GM12864 (cell line): Measurements from ENCODE around the gene MGMT.

Experiments
- DNase-seq: peaks from one replicate; pipeline ENCODE4 v3.0.0-alpha.2; 2011; ENCODE audit warnings: low read depth
- H3K4me3 ChIP-seq: 2 replicates; pipeline ENCODE4 v1.5.1; 2011; ENCODE audit warnings: mild to moderate bottlenecking, low read depth, low read length, control low read depth
- TF ChIP-seq, protein P1 (sequence below): IDR thresholded peaks from 2 replicates; pipeline ENCODE4 v1.5.1; 2011; ENCODE audit warnings: low read depth, mild to moderate bottlenecking, moderate library complexity, low read length, control low read depth, inconsistent platforms; ENCODE audit errors: missing control alignments

Gene MGMT

DNA sequence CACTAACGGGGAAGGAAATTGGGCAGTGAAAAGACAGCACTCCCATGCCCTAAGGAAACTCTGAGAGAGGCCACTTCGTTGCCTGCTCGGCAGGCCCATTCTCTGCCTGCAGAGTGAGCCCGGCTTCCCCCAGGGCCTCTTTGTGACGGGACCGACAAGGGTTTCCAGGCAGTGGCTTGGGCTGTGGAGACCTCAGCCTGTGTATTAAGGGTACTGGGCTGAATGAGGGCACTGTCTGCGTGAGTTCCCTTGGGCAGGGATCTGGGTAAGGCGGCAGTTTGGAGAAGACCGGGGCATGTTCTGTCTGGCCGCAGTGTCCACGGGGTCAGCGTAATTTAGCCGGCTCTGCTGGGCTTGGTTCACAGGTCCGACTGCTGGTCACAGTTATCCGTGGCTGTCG lies 237.2 kb downstream of the MGMT start:
- TF ChIP-seq, protein P1, sequence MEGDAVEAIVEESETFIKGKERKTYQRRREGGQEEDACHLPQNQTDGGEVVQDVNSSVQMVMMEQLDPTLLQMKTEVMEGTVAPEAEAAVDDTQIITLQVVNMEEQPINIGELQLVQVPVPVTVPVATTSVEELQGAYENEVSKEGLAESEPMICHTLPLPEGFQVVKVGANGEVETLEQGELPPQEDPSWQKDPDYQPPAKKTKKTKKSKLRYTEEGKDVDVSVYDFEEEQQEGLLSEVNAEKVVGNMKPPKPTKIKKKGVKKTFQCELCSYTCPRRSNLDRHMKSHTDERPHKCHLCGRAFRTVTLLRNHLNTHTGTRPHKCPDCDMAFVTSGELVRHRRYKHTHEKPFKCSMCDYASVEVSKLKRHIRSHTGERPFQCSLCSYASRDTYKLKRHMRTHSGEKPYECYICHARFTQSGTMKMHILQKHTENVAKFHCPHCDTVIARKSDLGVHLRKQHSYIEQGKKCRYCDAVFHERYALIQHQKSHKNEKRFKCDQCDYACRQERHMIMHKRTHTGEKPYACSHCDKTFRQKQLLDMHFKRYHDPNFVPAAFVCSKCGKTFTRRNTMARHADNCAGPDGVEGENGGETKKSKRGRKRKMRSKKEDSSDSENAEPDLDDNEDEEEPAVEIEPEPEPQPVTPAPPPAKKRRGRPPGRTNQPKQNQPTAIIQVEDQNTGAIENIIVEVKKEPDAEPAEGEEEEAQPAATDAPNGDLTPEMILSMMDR: no peak
- no peak overlapping the region for H3K4me3 ChIP-seq
- DNase-seq: no peak

DNA sequence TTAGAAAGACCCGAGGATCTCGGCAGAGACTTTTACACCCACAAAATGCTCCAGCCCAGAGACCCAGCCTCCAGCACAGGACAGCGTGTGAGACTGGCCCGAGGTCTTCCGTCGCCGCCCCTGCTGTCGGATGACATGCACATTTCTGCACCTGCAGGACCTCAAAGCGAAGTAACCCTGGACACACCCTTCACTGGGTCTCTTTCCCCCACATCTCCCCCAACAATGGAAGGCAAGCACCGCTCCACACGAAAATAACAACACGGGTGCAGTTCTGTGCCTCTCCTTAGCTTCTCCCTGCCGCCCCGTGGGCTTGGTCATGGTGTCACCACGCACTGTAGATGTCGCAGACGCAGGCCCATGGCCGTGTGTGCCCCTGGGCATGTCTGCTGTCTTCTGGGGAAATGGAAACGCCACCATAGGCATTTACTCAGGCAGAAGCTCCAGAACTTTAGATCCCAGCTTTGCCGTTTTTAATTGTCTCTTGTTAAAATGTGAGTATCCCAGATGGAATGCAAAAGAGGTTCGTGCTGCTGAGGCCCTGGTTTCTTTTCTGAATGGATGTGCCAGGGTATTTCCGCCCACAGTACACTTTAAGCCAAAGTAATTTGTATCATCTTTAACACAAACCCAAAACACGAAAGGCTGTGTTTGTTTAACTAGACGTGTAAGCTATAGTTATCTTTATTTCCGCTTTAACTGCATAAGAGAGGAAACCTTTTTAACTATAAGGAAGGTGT lies 237.9 kb downstream of the MGMT start:
- no peak for DNase-seq
- TF ChIP-seq, protein P1: no peak
- no peak overlapping the region for H3K4me3 ChIP-seq

DNA sequence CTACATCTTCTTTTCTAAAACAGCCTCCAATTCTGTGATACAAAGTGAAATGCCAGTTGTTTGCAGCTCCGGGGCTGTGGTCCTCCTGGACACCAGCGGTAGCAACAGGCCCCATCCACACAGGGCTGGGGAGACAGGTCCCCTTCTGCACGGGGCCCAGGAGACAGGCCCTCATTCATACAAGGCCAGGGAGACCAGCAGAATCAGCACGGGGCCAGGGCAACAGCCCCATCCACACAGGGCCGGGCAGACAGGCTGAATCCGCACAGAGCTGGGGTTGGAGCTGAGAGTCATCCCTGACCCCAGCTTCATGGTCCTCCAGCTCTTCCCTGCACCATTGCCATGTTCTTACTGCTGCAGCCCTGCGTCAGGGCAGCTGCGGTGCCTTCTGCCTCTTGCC lies 238.6 kb downstream of the MGMT start:
- DNase-seq: no peak
- H3K4me3 ChIP-seq: no peak overlapping the region
- TF ChIP-seq, protein P1: no peak

DNA sequence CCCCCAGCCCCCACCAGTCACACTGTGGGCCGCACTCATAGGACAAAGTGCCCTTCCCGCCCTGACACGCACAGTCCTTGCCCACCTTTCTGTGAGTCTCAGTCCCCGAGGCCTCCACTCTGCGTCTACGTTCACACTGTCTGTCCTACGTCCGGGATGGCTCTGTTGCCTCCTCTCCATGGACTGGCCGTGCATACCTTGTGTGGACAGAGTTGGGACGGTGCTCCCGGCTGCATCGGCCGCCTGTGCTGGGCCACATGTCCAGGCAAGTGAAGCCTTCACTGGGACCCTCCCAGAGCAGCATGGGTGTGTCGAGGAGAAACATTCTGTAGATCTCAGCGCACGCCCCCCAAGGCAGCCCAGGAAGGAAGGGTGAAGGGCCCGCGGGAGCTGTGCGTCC lies 239.0 kb downstream of the MGMT start:
- DNase-seq: no peak
- no peak overlapping the region for H3K4me3 ChIP-seq
- TF ChIP-seq, protein P1: no peak

DNA sequence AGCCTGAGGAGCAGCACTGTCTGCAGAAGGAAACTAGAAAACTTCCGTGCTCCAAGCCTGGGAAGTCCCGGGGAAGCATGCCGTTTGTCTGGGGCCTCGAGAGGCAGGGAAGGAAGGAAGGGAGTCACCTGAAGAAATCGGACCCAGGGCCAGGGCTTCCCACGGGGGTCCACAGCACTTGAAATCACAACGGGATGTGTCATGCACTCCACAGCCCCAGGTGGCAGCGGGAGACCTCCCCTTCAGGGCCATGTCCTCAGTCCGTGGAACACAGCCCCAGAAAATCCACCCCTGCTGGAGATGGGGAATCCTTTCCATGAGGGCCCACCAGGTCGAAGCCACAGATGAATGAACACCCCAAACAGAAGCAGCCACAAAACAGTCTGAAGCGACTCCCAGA lies 239.5 kb downstream of the MGMT start:
- TF ChIP-seq, protein P1: no peak
- no peak for DNase-seq

DNA sequence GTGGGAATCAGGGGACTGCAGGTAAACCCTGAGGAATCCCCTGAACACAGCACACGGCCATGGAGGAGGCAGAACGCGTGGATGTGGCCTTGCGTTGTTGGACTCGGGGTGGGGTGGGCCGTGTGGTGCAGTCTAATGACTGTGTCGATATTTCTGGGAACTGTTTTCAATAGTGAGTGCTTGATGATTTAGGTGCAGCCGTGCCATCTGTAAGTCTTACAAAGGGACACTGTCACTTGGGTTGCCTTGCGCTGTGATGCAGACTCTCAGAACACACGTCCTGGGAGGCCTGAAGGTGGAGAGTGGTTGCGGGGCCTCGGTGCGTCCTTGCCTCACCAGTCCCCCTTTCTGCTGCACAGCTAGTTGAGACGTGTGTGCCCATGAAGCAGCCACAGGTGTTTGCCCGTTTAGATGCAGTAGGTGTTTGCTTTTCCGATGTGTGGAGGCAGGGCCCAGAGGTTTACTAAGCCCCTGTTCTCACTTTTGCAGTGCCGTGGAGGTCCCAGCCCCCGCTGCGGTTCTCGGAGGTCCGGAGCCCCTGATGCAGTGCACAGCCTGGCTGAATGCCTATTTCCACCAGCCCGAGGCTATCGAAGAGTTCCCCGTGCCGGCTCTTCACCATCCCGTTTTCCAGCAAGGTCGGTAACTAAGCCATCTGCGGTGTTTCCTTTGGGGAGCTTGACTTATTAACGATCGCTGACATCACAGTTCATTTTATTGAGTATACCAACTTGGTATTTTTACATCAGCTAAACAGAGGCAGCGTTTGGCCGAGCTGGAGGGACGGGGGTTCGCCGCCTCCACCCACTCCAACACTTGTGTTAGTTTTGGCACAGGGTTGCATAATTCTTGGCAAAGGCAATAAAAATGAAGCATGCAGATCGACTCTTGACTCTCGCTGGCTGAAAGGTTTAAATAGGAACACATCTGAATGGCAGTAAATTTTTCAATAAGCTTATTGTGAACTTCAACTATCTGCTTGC lies 240.7 kb downstream of the MGMT start:
- no peak for DNase-seq
- TF ChIP-seq, protein P1: no peak

More for the DNA sequence above, 239.5 kb downstream of the MGMT start:
- no peak overlapping the region for H3K4me3 ChIP-seq

More for the DNA sequence above, 240.7 kb downstream of the MGMT start:
- no peak overlapping the region for H3K4me3 ChIP-seq
